NB4 (cell line): ENCODE results near the gene GNRHR.

Source experiments
- DNase-seq: peaks from one replicate; pipeline ENCODE4 v3.0.0; 2010; ENCODE audit warnings: low read depth
- H3K4me3 ChIP-seq: one replicate; pipeline ENCODE4 v1.5.1; 2011; ENCODE audit warnings: mild to moderate bottlenecking, low read depth, low read length, moderate library complexity
- MYC ChIP-seq: IDR thresholded peaks from 2 replicates; pipeline ENCODE4 v1.6.1; 2011; ENCODE audit warnings: low read depth, low read length
- POLR2A ChIP-seq: IDR thresholded peaks from 2 replicates; pipeline ENCODE4 v1.6.1; 2011; ENCODE audit warnings: mild to moderate bottlenecking; ENCODE audit not compliant: insufficient read length; ENCODE audit errors: extremely low read depth
- TF ChIP-seq, protein P1 (sequence below): IDR thresholded peaks from 2 replicates; pipeline ENCODE4 v1.6.1; 2011; ENCODE audit warnings: low read depth, low read length
- TF ChIP-seq, protein P2 (sequence below): IDR thresholded peaks from one replicate; pipeline ENCODE4 v1.5.1; 2012; ENCODE audit warnings: low read depth, low read length

Gene GNRHR

GRCh38 chr4:67701517-67701850, 52.7 kb downstream of the GNRHR start:
- no peak for DNase-seq
- TF ChIP-seq POLR2A: no peak
- TF ChIP-seq, protein P1, sequence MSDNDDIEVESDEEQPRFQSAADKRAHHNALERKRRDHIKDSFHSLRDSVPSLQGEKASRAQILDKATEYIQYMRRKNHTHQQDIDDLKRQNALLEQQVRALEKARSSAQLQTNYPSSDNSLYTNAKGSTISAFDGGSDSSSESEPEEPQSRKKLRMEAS: no peak
- no peak for TF ChIP-seq MYC
- TF ChIP-seq, protein P2, sequence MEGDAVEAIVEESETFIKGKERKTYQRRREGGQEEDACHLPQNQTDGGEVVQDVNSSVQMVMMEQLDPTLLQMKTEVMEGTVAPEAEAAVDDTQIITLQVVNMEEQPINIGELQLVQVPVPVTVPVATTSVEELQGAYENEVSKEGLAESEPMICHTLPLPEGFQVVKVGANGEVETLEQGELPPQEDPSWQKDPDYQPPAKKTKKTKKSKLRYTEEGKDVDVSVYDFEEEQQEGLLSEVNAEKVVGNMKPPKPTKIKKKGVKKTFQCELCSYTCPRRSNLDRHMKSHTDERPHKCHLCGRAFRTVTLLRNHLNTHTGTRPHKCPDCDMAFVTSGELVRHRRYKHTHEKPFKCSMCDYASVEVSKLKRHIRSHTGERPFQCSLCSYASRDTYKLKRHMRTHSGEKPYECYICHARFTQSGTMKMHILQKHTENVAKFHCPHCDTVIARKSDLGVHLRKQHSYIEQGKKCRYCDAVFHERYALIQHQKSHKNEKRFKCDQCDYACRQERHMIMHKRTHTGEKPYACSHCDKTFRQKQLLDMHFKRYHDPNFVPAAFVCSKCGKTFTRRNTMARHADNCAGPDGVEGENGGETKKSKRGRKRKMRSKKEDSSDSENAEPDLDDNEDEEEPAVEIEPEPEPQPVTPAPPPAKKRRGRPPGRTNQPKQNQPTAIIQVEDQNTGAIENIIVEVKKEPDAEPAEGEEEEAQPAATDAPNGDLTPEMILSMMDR: no peak
- peak overlapping the region; percentile 98 for H3K4me3 ChIP-seq

DNA sequence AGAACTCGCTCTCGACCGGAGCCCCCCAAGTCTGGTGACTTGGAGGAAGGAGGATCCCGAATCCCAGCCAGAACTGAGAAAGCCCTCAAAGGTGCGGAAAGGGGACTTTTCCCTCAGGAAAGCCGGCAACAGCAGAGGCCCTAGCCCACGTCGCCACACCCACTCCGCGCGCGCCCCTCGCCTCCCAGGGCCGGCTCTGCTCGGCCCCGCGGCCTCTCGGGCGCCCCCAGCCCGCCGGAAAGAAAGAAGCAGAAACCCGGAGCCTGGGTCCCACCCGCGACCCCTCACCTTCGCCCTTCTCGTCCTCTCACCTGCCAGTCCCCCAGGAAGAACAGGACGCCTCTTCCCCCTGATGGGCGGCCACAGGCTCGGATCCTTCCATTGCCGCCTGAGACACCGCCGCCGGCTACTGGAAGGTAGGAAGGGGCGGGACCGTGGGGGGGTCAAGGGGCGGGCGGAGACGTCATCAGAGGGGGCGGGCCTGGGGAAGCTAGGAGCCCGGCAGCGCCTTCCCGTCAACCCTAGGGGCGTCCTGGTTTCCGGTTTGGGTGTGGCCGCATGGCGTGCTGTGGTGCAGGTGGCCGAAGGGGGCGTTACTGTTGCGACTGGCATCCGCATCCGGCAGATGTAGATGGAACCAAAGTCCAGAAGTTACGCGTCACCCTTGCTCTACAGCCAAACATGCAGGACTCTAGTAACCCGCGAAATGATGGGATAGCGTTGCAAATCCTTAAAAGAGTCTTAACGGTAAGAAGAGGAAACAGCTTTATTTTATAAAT, 53.3 kb downstream of the GNRHR start, which contains the start of gene UBA6:
TSS of gene UBA6 (minus strand) at position 418 of the 779 bp plus-strand sequence. CDS start at position 382, 36 bp downstream.
- peak within 1 kb of the TSS; percentile 98 for H3K4me3 ChIP-seq
- peak; percentile 96 for DNase-seq
- TF ChIP-seq, protein P2: peak; percentile 8
- TF ChIP-seq, protein P1: peak; percentile 96
- TF ChIP-seq MYC (peak; percentile 98), POLR2A (peak; percentile 81)

- DNase-seq: peak; percentile 28
These were observed 54.0 kb downstream of the GNRHR start for GRCh38 chr4:67700116-67700737.

DNA sequence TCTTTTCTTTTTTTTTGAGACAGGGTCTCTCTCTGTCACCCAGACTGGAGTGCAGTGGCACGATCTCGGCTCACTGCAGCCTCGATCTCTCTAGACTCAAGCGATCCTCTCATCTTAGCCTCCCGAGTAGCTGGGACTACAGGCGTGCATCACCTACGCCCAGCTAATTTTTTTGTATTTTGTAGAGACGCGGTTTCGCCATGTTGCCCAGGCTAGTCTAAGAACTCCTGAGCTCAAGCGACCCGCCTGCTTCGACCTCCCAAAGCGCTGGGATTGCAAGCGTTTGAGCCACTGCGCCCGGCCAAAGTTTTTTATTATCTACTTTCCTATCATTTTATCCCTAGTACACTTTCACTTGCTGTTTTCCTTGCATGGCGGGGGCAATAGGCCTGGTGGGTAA, 54.6 kb downstream of the GNRHR start:
- DNase-seq: no peak
- TF ChIP-seq POLR2A: no peak
- TF ChIP-seq MYC: no peak
- TF ChIP-seq, protein P1: no peak
- TF ChIP-seq, protein P2: no peak
- H3K4me3 ChIP-seq: peak overlapping the region; percentile 90

More at GRCh38 chr4:67700116-67700737, 54.0 kb downstream of the GNRHR start:
- TF ChIP-seq, protein P1: no peak
- TF ChIP-seq, protein P2: no peak
- TF ChIP-seq MYC: no peak
- no peak for TF ChIP-seq POLR2A
- peak overlapping the region; percentile 90 for H3K4me3 ChIP-seq

- no peak for DNase-seq
- no peak overlapping the region for H3K4me3 ChIP-seq
- TF ChIP-seq, protein P2: no peak
- TF ChIP-seq MYC (no peak), POLR2A (no peak)
- TF ChIP-seq, protein P1: no peak
These were observed 56.1 kb downstream of the GNRHR start for GRCh38 chr4:67697860-67698687.
